HepG2 (cell line): Measurements from ENCODE around the gene ZBTB46. TPM values are rescaled to one million over a fixed set of nuclear protein-coding genes. Genes with fewer than 3 reads are reported as not detected.

Experiments
- ATAC-seq: fragments of 200-7000 bp; cut with Tn5 transposase; 3 replicates; pipeline ENCODE4 v1.9.1; 2020; ENCODE audit warnings: mild to moderate bottlenecking, moderate library complexity
- BruUV-seq: library from RNA; stranded (reverse); fragments of 400-500 nt; replicated peaks from 2 replicates; lab custom pipeline; 2021; lab: Mats Ljungman, UMichigan
- CTCF ChIA-PET: fragments of 300-600 bp; formaldehyde crosslinking; extraction: SDS; loops from one replicate; lab custom pipeline; 2021; ENCODE audit warnings: low total read pairs, inconsistent platforms, low intra/inter-chr PET ratio; lab: Yijun Ruan, JAX
- POLR2A ChIA-PET: fragments of 350-600 bp; sonication (Branson Sonifier 250); formaldehyde crosslinking; loops from one replicate; lab custom pipeline; 2020; ENCODE audit warnings: antibody characterized with exemption, inconsistent platforms; lab: Yijun Ruan, JAX
- DNase-seq: peaks from one replicate; pipeline ENCODE4 v3.0.0-alpha.2; 2015; ENCODE audit warnings: low spot score
- FAIRE-seq: peaks from 3 replicates; lab custom pipeline; 2011; peaks lifted over from hg19 to GRCh38; lab: Jason Lieb, UNC
- H2AFZ ChIP-seq: one replicate; pipeline ENCODE4 v1.6.1; 2011; ENCODE audit warnings: low read length, inconsistent platforms
- H3K27ac ChIP-seq: fragments of 300-600 bp; 3 replicates; pipeline ENCODE4 v1.8.0; 2011; ENCODE audit warnings: mixed run types, mild to moderate bottlenecking, mixed read lengths, low read length, inconsistent platforms; ENCODE audit not compliant: insufficient read depth; ENCODE audit errors: extremely low read length
- H3K27me3 ChIP-seq, 2 experiments: fragments of 200-600 bp in 1 of 2; 2 replicates in 1 of 2; 3 replicates in 1 of 2; pipeline versions ENCODE4 v1.6.0 to v1.8.0; 2011; ENCODE audit warnings: low read length in 2 of 2, mild to moderate bottlenecking in 2 of 2, moderate library complexity in 2 of 2, inconsistent platforms in 1 of 2; ENCODE audit not compliant: insufficient read depth in 2 of 2, control insufficient read depth in 1 of 2
- H3K36me3 ChIP-seq, 2 experiments: fragments of 200-600 bp in 1 of 2; replicated peaks in 1 of 2; 2 replicates in 1 of 2; 3 replicates in 1 of 2; pipeline versions ENCODE4 v1.5.1 to v1.8.0; 2011; ENCODE audit warnings: low read length in 2 of 2, inconsistent platforms in 1 of 2; ENCODE audit not compliant: insufficient read depth in 2 of 2, control insufficient read depth in 1 of 2
- H3K4me1 ChIP-seq: 2 replicates; pipeline ENCODE4 v1.5.1; 2012; ENCODE audit warnings: low read length, inconsistent platforms; ENCODE audit not compliant: insufficient read depth
- H3K4me2 ChIP-seq: 2 replicates; pipeline ENCODE4 v1.6.0; 2011; ENCODE audit warnings: low read depth, low read length, inconsistent platforms
- H3K4me3 ChIP-seq, 3 experiments: fragments of 200-600 bp in 1 of 3; sonication (generic), shearing (Covaris generic) in 1 of 3; replicated peaks in 1 of 3; 2 replicates each; pipeline ENCODE4 v1.5.1; 2011 to 2016; ENCODE audit warnings: low read length in 3 of 3, inconsistent platforms in 2 of 3, low read depth in 2 of 3, mild to moderate bottlenecking in 2 of 3, control low read depth in 1 of 3, mixed read lengths in 1 of 3; ENCODE audit not compliant: insufficient read depth in 1 of 3
- H3K79me2 ChIP-seq: one replicate; pipeline ENCODE4 v1.6.1; 2011; ENCODE audit warnings: low read length, inconsistent platforms; ENCODE audit not compliant: insufficient read depth
- H3K9ac ChIP-seq: 2 replicates; pipeline ENCODE4 v1.6.0; 2011; ENCODE audit warnings: mild to moderate bottlenecking, low read depth, low read length, inconsistent platforms; ENCODE audit not compliant: insufficient read depth
- H3K9me3 ChIP-seq: 2 replicates; pipeline ENCODE4 v1.5.1; 2012; ENCODE audit warnings: mild to moderate bottlenecking, low read length
- H4K20me1 ChIP-seq: 2 replicates; pipeline ENCODE4 v1.6.0; 2011; ENCODE audit warnings: inconsistent platforms, mild to moderate bottlenecking, low read length, moderate library complexity; ENCODE audit not compliant: insufficient read depth
- ATM ChIP-seq: fragments of 450-650 bp; IDR thresholded peaks from 2 replicates; pipeline ENCODE4 v1.7.1; 2017; ENCODE audit warnings: mild to moderate bottlenecking, borderline replicate concordance
- CENPT ChIP-seq: sonication (generic); formaldehyde crosslinking; IDR thresholded peaks from 2 replicates; pipeline ENCODE4 v1.8.0; 2022; ENCODE audit warnings: low read depth, mild to moderate bottlenecking, moderate library complexity, missing genetic modification reagents
- EHMT2 ChIP-seq: fragments of 200-600 bp; sonication (generic); IDR thresholded peaks from 2 replicates; pipeline ENCODE4 v1.7.0; 2017; ENCODE audit warnings: antibody characterized with exemption, low read depth, low read length, borderline replicate concordance
- ESRRA ChIP-seq: sonication (generic); formaldehyde crosslinking; IDR thresholded peaks from 2 replicates; pipeline ENCODE4 v1.5.1; 2020; ENCODE audit warnings: mild to moderate bottlenecking, low read depth, missing genetic modification reagents
- GTF3A ChIP-seq: sonication (generic); formaldehyde crosslinking; conservative IDR thresholded peaks from 2 replicates; pipeline ENCODE4 v1.4.0; 2020; ENCODE audit warnings: mild to moderate bottlenecking, missing genetic modification reagents
- HOXA5 ChIP-seq: sonication (generic); formaldehyde crosslinking; IDR thresholded peaks from 2 replicates; pipeline ENCODE4 v1.4.0; 2020; ENCODE audit warnings: missing genetic modification reagents
- PHF5A ChIP-seq: IDR thresholded peaks from one replicate; pipeline ENCODE4 v1.6.1; 2018; ENCODE audit warnings: low read depth, missing genetic modification reagents; ENCODE audit not compliant: unreplicated experiment
- ZFYVE20 ChIP-seq: sonication (generic); formaldehyde crosslinking; IDR thresholded peaks from 2 replicates; pipeline ENCODE4 v1.8.0; 2023; ENCODE audit warnings: low read depth, mild to moderate bottlenecking, moderate library complexity, missing genetic modification reagents, borderline replicate concordance
- ZMYM4 ChIP-seq: sonication (generic); formaldehyde crosslinking; IDR thresholded peaks from 2 replicates; pipeline ENCODE4 v1.8.1; 2023; ENCODE audit warnings: mild to moderate bottlenecking, missing genetic modification reagents
- ZNF225 ChIP-seq: sonication (generic); formaldehyde crosslinking; IDR thresholded peaks from 2 replicates; pipeline ENCODE4 v1.4.0; 2020; ENCODE audit warnings: mild to moderate bottlenecking, missing genetic modification reagents
- ZNF383 ChIP-seq: sonication (generic); formaldehyde crosslinking; IDR thresholded peaks from 2 replicates; pipeline ENCODE4 v1.4.0; 2020; ENCODE audit warnings: missing genetic modification reagents, mild to moderate bottlenecking, borderline replicate concordance
- ZNF589 ChIP-seq: sonication (generic); formaldehyde crosslinking; conservative IDR thresholded peaks from 2 replicates; pipeline ENCODE4 v1.8.0; 2022; ENCODE audit warnings: mild to moderate bottlenecking, moderate library complexity, missing genetic modification reagents
- ZNF629 ChIP-seq: sonication (generic); formaldehyde crosslinking; conservative IDR thresholded peaks from 2 replicates; pipeline ENCODE4 v1.5.0; 2020; ENCODE audit warnings: missing genetic modification reagents
- WGBS: methylation state at CpG from one replicate; pipeline ENCODE4 v1.1.6; 2017; ENCODE audit warnings: low lambda C conversion rate; 5-methylcytosine and 5-hydroxymethylcytosine counted together
- in situ Hi-C: cut with HindIII; loops from 2 replicates; pipeline ENCODE4 v1.10.0; 2017; ENCODE audit warnings: low pct_unique_long_range_greater_than_20kb; ENCODE audit not compliant: extremely low pct_ligation_motif_present
- intact Hi-C: fragments of 100-400 bp; cut with micrococcal nuclease; formaldehyde crosslinking; loops from one replicate; pipeline ENCODE4 v1.10.0; 2022; ENCODE audit not compliant: unreplicated experiment
- polyA plus RNA-seq, 8 experiments: library from polyadenylated mRNA; depleted of rRNA in 3 of 8; stranded (reverse) in 7 of 8; unstranded in 1 of 8; fragments of >200 nt; fragmentation: Illumina TruSeq in 4 of 8; extraction: Trizol in 4 of 8; gene quantifications; 2 replicates each; pipeline versions ENCODE4 v1.2.1 to v1.2.3, GENCODE V29; 2011 to 2016; ENCODE audit warnings: low read depth in 4 of 8, missing spikeins in 1 of 8, mixed read lengths in 1 of 8; ENCODE audit not compliant: insufficient read depth in 1 of 8
- total RNA-seq, 5 experiments: library from RNA; depleted of rRNA; stranded (reverse); fragments of >200 nt; fragmentation: Illumina TruSeq; extraction: Trizol; gene quantifications; 2 replicates each; pipeline ENCODE4 v1.2.3, GENCODE V29; 2016; ENCODE audit warnings: low read depth in 1 of 5
- TF ChIP-seq, protein P1 (sequence below): sonication (generic); formaldehyde crosslinking; IDR thresholded peaks from 2 replicates; pipeline ENCODE4 v1.9.0; 2021; ENCODE audit warnings: missing genetic modification reagents, mild to moderate bottlenecking, borderline replicate concordance
- TF ChIP-seq, protein P2 (sequence below): sonication (generic); formaldehyde crosslinking; IDR thresholded peaks from 2 replicates; pipeline ENCODE4 v1.5.1; 2020; ENCODE audit warnings: missing genetic modification reagents, mild to moderate bottlenecking, borderline replicate concordance

The ZBTB46 gene
- total and polyA plus RNA-seq, 2 of the 13 experiments (the other 11 are each of a cell fraction or from before 2014, with no cell fraction given): 1.6 to 13.5 TPM

DNA sequence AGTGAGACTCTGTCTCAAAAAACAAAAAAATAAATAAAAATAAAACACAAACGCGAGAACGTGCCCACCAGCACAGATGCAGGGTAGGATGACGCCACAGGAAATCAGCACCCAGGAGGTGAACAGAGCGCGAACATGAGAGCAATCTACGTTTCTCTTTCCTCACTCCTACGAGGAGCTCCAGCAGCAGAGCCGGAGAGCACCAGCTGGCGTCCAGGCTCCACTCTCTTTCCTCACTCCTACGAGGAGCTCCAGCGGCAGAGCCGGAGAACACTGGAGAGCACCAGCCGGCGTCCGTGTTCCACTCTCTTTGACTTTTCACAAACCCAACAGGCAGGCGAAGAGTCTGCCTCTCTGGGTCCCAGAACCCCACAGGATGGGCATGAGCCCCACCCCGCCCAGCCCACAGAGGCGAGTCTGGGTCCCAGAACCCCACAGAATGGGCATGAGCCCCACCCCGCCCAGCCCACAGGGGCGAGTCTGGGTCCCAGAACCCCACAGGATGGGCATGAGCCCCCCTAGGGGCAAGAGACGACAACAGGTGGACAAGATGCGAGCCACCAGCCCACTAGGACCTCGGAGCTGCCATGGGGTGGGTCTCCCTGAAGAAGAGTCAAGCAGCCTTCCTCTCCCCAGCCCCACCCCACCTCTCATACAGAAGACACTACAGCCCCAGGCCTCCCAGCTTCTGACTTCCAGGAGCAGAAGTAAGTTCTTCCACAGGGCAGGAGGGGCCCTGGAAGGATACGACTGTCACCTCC, 20.2 kb downstream of the ZBTB46 start:
- Histone ChIP-seq H3K4me3 (no peak overlapping the region), H4K20me1 (no peaks in the 10 kb centered on the region), H3K36me3 (no peaks in the 10 kb centered on the region), H3K4me2 (no peak overlapping the region), H3K27ac (no peak overlapping the region), H3K79me2 (no peaks in the 10 kb centered on the region), H3K9me3 (no peaks in the 10 kb centered on the region), H2AFZ (no peak overlapping the region), H3K4me1 (peaks cover 31% of the 10 kb centered on the region), H3K9ac (no peak overlapping the region), H3K27me3 (no peaks in the 10 kb centered on the region)
- BruUV-seq: no TSS peak
- intact Hi-C loops: no loop called here
- DNase-seq (no peak), FAIRE-seq (no peak), ATAC-seq (no peak; the same call in 2 of the 3 replicates)
- in situ Hi-C loops: no loop called here
- ChIA-PET POLR2A (no interaction called here), CTCF (no interaction called here)
- TF ChIP-seq EHMT2 (no peak), ZNF589 (no peak), GTF3A (CRISPR knock-in tag) (no peak), CENPT (CRISPR knock-in tag) (no peak), HOXA5 (CRISPR knock-in tag) (no peak), PHF5A (no peak), ZNF225 (CRISPR knock-in tag) (0 out of 2 replicates have a peak, but pooled peaks have one; percentile 12), ZNF383 (no peak), ATM (no peak), ZMYM4 (no peak), ZNF629 (no peak), ESRRA (CRISPR knock-in tag) (0 out of 2 replicates have a peak, but pooled peaks have one; percentile 3), ZFYVE20 (CRISPR knock-in tag) (no peak)
- TF ChIP-seq, protein P1, sequence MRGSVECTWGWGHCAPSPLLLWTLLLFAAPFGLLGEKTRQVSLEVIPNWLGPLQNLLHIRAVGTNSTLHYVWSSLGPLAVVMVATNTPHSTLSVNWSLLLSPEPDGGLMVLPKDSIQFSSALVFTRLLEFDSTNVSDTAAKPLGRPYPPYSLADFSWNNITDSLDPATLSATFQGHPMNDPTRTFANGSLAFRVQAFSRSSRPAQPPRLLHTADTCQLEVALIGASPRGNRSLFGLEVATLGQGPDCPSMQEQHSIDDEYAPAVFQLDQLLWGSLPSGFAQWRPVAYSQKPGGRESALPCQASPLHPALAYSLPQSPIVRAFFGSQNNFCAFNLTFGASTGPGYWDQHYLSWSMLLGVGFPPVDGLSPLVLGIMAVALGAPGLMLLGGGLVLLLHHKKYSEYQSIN (CRISPR knock-in tag): no peak
- TF ChIP-seq, protein P2, sequence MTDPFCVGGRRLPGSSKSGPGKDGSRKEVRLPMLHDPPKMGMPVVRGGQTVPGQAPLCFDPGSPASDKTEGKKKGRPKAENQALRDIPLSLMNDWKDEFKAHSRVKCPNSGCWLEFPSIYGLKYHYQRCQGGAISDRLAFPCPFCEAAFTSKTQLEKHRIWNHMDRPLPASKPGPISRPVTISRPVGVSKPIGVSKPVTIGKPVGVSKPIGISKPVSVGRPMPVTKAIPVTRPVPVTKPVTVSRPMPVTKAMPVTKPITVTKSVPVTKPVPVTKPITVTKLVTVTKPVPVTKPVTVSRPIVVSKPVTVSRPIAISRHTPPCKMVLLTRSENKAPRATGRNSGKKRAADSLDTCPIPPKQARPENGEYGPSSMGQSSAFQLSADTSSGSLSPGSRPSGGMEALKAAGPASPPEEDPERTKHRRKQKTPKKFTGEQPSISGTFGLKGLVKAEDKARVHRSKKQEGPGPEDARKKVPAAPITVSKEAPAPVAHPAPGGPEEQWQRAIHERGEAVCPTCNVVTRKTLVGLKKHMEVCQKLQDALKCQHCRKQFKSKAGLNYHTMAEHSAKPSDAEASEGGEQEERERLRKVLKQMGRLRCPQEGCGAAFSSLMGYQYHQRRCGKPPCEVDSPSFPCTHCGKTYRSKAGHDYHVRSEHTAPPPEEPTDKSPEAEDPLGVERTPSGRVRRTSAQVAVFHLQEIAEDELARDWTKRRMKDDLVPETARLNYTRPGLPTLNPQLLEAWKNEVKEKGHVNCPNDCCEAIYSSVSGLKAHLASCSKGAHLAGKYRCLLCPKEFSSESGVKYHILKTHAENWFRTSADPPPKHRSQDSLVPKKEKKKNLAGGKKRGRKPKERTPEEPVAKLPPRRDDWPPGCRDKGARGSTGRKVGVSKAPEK: no peak
- 84% methylated on average over 23 of the region's 25 CpGs for WGBS
